Stimulated activated CD8-positive, alpha-beta memory T cell treated with anti-CD3 and anti-CD28 coated beads, Interleukin-4, amount 100 ng/mL, for 48 hours (primary cell): ENCODE measurements around the gene SCAMP1.

Experiments used
- DNase-seq: peaks from one replicate; pipeline ENCODE4 v3.0.0-alpha.2; 2020

SCAMP1 gene

DNA sequence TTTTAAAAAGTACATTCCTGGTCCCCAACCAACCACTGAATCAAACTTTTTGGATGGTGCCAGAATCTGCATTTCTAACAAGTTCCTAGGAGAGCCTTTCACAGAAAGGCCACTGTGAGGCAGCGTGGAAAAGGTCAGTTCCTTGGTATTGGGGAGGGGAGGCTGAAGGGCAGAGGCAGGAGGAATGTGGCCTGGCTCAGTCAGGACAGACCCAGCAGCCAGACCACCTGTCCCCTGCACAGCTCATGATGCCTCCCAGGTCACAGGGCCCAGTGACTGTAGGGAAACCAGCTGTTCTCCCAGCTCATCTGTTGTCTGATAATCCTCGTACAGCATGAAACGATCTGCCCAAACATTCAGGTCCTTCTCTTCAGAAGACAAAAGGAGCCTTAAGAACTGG, 155.3 kb downstream of the SCAMP1 start:
- no peak for DNase-seq

DNA sequence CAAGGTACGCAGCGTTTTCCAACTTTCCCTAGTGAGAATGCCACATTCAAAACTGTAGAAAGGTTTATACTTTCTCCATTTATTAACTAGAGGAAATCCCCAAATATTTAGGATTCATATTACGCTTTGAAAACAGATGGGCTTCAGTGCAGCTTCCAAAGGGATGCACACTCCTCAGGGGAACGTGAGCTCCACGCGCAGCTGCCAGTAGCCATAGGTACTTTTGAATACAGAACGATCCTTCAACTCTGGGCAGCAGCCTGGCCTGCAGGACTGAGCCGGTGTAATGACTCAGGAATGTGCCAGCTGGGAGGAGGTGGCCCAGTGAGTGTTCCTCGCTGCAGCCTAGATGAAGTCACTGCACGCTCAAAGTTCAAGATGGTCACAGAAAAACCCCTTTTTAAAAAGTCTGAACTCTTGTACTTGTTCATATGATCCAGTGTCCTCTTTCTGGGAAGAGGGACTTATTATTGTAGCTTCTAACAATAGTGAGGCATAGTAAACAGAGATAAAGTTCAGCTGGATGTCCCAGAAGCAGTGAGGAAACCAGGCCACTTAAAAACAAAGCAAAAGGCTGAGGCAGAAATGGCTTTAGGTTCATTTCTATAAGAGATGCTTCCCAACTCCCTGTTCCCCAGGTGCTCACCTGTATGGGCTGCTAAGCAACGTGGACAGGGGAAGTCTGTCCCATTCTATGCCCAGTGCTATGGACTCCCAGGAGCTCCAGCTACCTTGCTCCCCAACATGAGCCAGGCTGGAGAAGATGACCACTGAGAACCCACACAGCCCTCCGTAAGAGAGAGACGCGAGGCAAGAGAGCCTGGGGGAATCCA, 158.2 kb downstream of the SCAMP1 start:
- no peak for DNase-seq

DNA sequence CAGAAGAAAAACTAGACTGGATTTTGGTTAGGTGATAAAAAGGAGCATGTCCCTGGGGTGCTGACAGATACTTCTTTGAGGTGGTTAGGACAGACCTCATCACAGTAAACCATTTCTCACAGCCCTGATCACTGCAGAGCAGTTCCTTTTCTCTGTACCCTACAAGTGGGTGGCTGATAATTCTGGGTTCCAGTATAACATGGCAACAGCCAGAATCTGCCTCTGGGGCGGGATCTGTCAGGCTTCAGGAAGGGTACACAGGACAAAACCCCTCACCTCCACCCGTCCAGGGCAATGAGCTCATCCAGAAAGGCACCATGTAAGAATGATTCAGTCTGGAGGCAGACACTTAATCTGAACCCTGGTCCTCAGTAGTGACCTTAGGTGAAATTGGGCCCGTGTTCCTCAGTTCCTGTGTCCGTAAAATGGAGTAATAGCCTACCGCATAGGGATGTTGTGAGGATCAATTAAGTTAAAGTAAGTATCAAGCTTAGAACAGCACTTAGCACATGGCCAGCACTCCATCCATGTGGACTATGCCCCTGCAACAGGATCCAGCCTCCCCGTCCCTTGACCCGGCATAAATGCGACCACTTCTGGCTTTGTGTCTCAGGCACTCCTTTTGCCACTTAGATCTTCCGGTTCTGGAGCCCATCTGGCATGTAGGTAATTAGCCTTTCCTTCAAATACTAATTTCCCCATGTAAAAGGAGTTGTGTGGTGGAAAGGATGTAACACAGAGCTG, 159.0 kb downstream of the SCAMP1 start:
- DNase-seq = no peak

DNA sequence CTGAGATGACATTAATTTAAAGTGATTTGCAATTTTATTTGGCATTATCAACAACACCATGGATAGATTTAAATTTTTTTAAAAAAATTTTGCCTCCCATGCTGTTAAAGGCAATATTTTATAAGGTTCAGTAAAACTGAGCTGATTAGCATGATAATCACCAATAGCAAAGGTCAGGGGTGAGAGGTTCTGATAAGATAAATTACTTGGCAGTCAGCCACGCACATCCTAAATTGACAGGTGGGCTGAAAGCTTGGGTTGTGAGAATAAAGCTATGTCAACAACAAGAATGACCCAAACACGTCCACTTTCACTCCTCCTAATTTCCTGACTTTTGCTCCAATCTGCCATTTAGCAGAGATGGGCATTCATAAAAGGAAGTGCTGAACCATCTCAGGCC, 161.0 kb downstream of the SCAMP1 start:
- no peak for DNase-seq

DNA sequence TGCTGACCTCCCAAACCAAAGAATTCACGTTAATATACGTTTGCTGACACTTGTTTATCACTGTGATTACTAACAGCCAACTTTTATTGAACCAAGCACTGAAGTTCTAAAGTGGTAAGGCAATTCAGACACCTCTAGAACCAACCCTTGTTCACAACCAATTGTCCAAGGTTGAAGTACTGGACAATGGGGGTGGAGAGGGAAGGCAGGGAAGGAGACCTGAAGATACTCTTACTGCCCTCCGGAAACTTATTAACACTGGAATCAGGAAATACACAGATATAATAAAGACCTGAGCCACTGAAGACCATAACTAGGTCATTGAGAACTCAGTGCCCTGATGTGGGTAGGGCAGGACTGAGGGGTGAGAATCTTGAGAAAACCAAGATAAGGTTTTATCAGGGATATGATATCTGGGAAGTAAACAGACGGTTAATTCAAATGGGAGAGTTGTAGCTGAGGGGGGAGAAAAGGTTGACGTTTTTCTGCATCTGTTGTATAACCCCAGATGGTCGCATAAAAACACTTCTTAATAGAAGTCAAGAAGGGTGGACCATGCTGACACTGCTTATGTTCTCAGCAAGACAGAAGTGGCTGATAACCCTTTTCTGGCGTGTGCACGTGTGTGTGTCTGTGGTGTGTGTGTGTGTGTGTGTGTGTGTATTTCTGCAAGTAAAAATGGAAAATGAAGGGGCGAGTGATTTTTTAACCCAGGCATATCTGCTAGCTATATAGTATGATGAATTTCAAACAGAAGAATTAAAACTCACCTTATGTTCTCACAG, 162.3 kb downstream of the SCAMP1 start:
- DNase-seq = no peak

DNA sequence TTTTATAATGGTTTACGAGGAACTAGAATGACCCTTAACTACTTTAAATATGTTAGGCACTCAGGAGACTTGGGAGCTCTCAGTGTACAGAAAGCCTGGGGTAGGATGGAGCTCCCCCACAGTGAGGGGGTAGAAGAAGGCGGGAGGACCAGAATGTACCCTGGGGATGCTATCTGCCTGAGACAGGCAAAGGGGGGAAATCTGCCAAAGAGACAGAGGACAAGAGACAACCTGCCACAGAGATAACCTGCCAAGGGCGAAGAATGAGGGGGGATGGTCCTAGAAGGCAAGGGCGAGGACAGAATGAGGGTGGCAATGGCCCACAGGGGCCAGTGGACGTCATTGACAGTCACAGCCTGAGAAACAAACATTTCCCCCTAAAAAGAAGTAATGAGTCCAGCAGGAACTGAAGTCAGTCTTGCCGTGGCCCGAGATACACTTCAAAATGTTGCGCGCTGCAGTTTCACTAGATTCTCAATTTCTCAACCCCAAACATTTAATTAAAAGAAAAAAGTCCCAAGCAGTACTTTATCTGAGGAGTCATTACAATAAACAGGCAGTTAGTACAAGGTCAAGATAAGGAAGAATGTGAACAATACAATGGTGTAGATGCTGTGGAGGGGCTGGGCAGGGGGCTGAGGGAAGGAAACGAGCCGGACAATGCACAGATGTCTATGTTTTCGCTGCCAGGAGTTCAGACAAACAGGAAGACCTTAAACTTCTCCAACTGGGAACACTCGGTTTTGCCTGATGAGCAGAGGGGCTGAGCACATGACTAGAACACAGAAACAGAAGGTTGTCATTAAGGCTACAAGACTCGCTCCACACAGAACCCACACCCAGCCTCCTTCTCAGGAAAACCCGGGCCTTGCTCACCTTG, 163.1 kb downstream of the SCAMP1 start:
- no peak for DNase-seq

DNA sequence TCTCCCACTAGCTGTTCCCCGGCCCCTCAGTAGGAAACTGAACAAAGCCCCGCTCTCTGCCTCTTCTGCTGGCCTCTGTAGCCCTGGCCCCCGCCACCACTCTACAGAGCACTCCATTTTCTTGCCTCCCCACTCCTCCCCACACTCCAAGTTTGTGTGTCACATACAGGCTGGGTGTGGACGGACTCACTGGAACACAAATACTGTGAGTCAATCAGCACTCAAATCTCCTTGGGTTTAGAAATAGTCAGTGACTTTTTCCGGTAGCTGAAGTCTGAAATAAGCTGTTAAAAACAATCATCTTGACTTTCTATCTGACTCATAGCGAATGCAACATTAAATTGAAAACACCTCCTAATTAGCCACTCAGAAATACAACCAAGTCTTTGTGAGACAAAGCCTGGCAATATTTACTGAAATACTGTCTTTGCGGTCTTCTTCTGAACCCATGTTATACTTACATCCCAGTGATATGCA, 165.7 kb downstream of the SCAMP1 start:
- DNase-seq = no peak

DNA sequence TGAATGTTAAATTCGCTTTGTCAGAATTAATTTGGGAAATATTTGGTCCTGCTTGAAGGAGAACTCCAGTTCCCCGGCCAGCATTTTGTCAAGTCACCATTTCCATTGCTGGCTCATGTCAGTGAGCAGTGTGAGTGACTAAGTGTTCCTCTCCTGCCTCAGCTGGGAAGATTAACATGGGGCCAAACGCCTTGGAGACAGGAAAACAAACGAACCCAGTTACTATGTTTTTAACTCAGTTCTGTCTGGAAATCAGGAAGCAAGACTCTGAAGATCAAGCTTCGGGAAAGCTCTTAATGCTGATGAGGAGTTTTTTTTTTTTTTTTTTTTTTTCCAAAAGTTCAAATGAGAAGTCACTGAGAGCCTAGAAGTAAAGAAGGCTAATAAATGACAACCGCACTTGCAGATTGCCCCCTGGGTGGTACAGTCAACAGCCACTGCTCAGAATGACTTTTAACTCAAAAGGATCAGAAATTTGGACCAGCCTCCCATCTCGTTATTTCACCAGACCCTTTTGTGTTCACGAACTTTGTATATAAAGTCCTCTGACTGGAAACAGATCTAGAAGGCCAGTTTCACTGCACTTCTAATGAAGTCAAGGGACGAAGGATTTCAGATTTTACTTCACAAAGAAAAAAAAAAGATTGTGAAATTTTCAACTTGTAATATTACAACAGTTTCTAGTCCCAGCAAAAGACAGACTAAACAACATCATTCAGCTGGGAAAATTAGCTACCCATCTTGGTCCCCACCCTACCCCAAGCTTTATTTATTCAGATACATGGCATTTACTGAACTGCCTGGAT, 166.8 kb downstream of the SCAMP1 start:
- DNase-seq = no peak

DNA sequence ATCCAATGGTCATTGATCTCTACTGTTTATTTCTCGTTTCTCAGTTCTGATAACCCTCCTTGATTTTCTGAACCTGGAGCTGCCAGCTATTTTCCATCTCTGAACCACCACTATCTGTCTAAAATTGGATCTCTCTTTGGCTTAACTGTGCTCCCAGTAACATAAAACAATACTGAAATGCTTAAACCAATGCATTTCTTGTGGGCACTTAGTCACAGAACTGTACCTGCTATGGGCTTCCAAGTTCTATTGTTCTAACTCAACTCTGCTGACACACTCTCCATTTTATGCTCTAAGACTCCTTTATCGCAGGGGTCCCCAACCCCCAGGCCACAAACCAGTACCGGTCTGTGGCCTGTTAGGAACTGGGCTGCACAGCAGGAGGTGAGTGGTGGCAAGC, 167.5 kb downstream of the SCAMP1 start:
- no peak for DNase-seq
